Ishikawa (cell line): ENCODE results near the gene GAK.

ENCODE experiments used
- CEBPB ChIP-seq: IDR thresholded peaks from 2 replicates; pipeline ENCODE4 v1.6.1; 2012
- CREB1 ChIP-seq: IDR thresholded peaks from 2 replicates; pipeline ENCODE4 v1.6.1; 2012; ENCODE audit warnings: low read depth
- EGR1 ChIP-seq: IDR thresholded peaks from 2 replicates; pipeline ENCODE4 v1.6.1; 2012
- EP300 ChIP-seq: IDR thresholded peaks from 2 replicates; pipeline ENCODE4 v1.6.1; 2012; ENCODE audit warnings: borderline replicate concordance
- FOXM1 ChIP-seq: IDR thresholded peaks from 2 replicates; pipeline ENCODE4 v1.6.1; 2012; ENCODE audit warnings: low read depth, borderline replicate concordance
- MAX ChIP-seq: IDR thresholded peaks from 2 replicates; pipeline ENCODE4 v1.6.1; 2012
- NFIC ChIP-seq: IDR thresholded peaks from 2 replicates; pipeline ENCODE4 v1.6.1; 2012
- RAD21 ChIP-seq: IDR thresholded peaks from 2 replicates; pipeline ENCODE4 v1.6.1; 2012; ENCODE audit warnings: low read depth
- REST ChIP-seq: IDR thresholded peaks from 2 replicates; pipeline ENCODE4 v1.6.1; 2012; ENCODE audit warnings: low read depth, mild to moderate bottlenecking
- TAF1 ChIP-seq: IDR thresholded peaks from 2 replicates; pipeline ENCODE4 v1.6.1; 2012; ENCODE audit warnings: low read depth, mild to moderate bottlenecking
- TCF12 ChIP-seq: IDR thresholded peaks from 2 replicates; pipeline ENCODE4 v1.6.1; 2012; ENCODE audit warnings: low read depth
- TEAD4 ChIP-seq: IDR thresholded peaks from 2 replicates; pipeline ENCODE4 v1.6.1; 2012
- USF1 ChIP-seq: IDR thresholded peaks from 2 replicates; pipeline ENCODE4 v1.6.1; 2012
- YY1 ChIP-seq: IDR thresholded peaks from 2 replicates; pipeline ENCODE4 v1.6.1; 2012; ENCODE audit warnings: low read depth
- ZBTB7A ChIP-seq: IDR thresholded peaks from 2 replicates; pipeline ENCODE4 v1.6.1; 2012; ENCODE audit warnings: low read depth

GAK gene

GRCh38 chr4:946103-946450, 14.0 kb upstream of the GAK start:
- TF ChIP-seq REST (no peak), TAF1 (no peak), ZBTB7A (no peak), YY1 (no peak), CEBPB (no peak), FOXM1 (no peak), RAD21 (no peak), TCF12 (no peak), EGR1 (no peak), USF1 (no peak), MAX (no peak), EP300 (no peak), NFIC (no peak)

- TF ChIP-seq TAF1 (no peak), USF1 (no peak), CREB1 (no peak), EGR1 (no peak), TCF12 (no peak)
Observed at GRCh38 chr4:945274-946102, 13.4 kb upstream of the GAK start.

GRCh38 chr4:932713-933070, 576 bp upstream of the GAK start:
- TF ChIP-seq RAD21: no peak
- no peak for TF ChIP-seq CEBPB
- TF ChIP-seq MAX: no peak
- TF ChIP-seq YY1: no peak
- TF ChIP-seq TCF12: no peak
- TF ChIP-seq USF1: no peak
- TF ChIP-seq REST: no peak
- no peak for TF ChIP-seq TAF1
- TF ChIP-seq TEAD4: no peak

- no peak for TF ChIP-seq EGR1
- no peak for TF ChIP-seq CREB1
- TF ChIP-seq RAD21: no peak
- TF ChIP-seq CEBPB: no peak
- no peak for TF ChIP-seq TEAD4
- TF ChIP-seq MAX: no peak
- TF ChIP-seq NFIC: no peak
- no peak for TF ChIP-seq REST
- TF ChIP-seq TCF12: no peak
- no peak for TF ChIP-seq ZBTB7A
- no peak for TF ChIP-seq YY1
- no peak for TF ChIP-seq TAF1
- no peak for TF ChIP-seq FOXM1
- TF ChIP-seq EP300: no peak
- no peak for TF ChIP-seq USF1
Observed at GRCh38 chr4:931194-931959, 739 bp downstream of the GAK start.
